Stimulated activated CD4-positive, alpha-beta T cell treated with anti-CD3 and anti-CD28 coated beads, Interleukin-4, amount 100 ng/mL, for 1 hour (primary cell): ENCODE measurements around the gene SUSD3.

Experiments used
- DNase-seq: peaks from one replicate; pipeline ENCODE4 v3.0.0-alpha.2; 2020

The SUSD3 gene

DNA sequence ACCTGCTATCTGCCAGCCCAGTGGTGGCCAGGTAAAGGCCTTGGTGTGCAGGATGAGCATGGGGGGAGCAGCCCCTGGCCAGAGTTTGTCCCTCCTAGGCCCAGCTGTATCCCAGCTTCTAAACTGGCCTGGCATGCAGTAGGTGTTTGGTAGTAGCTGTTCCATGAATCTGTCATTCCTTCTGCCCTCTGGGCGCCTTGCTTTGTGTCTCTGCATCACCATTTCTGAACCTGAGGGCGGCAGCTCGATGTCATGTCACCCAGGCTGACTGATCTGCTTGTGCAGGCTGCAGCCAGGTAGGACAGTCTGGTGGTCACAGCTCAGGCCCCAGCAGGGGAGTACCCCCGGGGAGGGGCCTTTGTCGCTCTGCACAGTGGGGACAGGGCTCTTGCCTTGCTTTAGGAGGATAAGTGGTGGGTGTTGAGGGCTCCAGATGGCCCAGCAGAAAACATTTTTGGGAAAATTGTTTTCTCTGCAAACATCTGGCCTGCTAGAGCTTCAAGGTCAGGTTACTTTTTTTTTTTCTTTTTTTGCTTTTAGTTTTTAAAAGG, 4.6 kb upstream of the SUSD3 start:
- no peak for DNase-seq

- DNase-seq: no peak
Observed at GRCh38 chr9:93054758-93055704, 3.5 kb upstream of the SUSD3 start.

GRCh38 chr9:93057042-93057702, 1.3 kb upstream of the SUSD3 start:
- DNase-seq: no peak

- DNase-seq: no peak
Observed at GRCh38 chr9:93057703-93058354, 672 bp upstream of the SUSD3 start.

GRCh38 chr9:93059011-93059714, 662 bp downstream of the SUSD3 start:
- peak; percentile 41 for DNase-seq

DNA sequence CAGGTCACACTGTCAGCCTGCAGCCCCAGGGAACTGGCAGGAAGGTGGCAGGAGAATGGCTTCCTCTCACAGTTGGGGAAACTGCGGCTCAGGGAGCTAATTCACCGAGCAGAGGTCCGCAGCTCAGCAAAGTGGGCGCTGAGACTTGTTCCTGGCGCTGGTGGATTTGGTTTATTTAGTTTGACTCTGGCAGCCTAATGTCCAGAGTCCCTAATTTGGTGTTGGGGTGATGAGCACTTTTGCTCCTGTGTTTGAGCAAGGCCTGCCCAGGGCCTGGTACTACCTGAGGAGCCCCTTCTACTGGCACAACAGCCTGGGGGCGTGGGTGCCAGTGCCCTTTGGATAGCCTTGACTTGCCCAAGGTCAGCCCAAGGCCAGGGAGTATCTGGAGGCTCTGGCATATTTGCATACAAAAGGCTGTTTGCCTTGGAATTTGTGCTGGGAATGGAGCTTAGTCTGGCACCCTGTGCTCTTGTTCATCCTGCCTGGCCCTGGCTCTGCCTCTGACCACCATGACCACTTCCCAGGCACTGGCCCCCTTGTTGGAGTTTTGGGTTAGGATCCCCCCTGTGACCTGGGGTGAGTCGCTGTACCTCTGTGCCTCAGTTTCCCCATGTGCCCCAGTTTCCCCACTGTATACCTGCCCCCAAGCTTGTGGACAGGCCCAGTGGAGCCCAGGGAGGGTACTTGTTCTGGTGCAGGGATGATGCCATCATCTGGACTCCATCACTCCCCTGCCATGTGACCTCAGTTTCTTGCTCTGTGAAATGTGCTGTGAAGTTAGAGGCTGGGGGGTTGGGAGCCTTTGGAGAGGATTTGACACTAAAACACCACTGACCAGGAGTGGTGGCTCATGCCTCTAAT, 1.4 kb downstream of the SUSD3 start:
- no peak for DNase-seq

- DNase-seq: no peak
Observed at GRCh38 chr9:93060746-93061259, 2.3 kb downstream of the SUSD3 start.

GRCh38 chr9:93061260-93061751, 2.8 kb downstream of the SUSD3 start:
- no peak for DNase-seq

- peak; percentile 45 for DNase-seq
Observed at GRCh38 chr9:93061791-93062763, 3.6 kb downstream of the SUSD3 start.

DNA sequence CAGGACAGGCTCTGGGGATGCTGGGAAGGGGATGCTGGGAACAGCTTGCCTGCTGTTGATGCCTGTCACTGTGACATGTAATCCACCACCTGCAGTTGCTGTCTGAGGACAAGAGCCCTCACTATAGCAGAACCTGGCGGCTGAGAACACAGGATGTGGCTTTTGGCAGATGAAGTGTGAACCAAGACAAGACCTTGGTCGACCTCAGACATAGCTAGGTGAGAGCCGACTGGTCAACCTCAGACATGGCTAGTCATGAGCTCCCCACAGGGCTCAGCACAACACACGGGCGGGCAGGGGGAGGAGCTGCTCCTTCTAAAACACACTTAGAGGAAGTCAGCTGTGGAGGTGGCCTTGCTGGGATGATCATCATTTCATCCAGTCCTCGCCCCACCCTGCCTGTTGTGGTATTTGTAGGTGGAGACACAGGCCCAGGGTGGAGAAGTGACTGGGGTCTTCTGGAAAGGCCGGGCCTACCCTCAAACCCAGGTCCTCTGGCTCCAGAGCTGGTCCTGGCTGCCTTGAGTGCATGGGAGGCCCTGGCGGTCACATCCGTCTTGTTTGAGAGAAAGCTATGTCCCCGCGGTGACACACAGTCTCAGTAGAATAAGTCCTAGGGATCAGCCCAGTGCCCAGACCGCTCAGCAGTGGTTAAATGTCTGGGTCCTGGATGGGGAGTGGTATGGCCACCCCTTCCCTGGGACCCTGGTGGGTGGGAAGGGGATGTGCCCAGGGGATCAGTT, 6.1 kb downstream of the SUSD3 start:
- DNase-seq: peak; percentile 77

GRCh38 chr9:93065135-93065720, 6.7 kb downstream of the SUSD3 start:
- DNase-seq: no peak

DNA sequence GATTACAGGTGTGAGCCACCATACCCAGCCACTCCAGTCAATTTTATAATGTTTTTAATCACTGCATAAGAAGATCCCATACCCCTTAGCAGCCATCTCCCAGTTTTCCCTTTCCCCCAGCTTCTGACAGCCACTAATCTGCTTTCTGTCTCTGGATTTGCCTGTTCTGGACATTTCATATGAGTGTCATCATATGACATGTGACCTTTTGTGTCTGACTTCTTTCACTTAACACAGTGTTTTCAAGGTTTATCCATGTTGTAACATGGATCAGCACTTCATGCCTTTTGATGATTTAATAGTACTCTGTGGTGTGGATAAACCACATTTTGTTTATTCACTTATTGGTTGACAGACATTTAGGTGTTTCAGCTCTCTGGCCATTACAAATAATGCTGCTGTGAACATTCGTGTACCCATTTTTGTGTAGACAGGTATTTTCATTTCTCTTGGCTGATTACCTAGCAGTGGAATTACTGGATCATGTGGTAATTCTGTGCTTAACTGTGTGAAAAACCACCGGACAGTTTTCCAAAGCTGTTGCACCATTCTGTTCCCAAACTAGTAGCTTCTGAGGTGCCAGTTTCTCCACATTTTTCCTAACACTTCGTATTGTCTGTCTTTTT, 8.6 kb downstream of the SUSD3 start:
- no peak for DNase-seq

DNA sequence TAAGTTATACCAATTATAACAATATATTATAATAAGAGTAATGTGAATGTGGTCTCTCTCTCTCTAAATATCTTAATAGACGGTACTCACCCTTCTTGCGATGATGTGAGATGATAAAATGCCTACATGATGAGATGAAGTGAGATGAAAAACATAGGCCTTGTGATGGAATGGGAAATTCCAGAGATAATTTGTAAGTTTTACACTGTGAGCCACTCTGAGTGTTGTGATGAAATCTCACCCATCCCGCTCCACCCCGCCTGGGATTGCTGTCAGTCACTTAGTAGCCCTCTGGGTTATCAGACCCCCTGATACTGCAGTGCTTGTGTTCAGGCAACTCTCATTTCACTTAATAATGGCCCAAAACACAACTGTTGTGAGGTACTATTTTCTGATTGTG, 10.5 kb downstream of the SUSD3 start:
- no peak for DNase-seq

- peak; percentile 39 for DNase-seq
Observed at GRCh38 chr9:93071464-93071863, 13.0 kb downstream of the SUSD3 start.

- no peak for DNase-seq
Observed at GRCh38 chr9:93072383-93072795, 13.9 kb downstream of the SUSD3 start.

GRCh38 chr9:93076101-93076791, 17.7 kb downstream of the SUSD3 start:
- no peak for DNase-seq

GRCh38 chr9:93076792-93077128, 18.3 kb downstream of the SUSD3 start:
- DNase-seq: no peak

DNA sequence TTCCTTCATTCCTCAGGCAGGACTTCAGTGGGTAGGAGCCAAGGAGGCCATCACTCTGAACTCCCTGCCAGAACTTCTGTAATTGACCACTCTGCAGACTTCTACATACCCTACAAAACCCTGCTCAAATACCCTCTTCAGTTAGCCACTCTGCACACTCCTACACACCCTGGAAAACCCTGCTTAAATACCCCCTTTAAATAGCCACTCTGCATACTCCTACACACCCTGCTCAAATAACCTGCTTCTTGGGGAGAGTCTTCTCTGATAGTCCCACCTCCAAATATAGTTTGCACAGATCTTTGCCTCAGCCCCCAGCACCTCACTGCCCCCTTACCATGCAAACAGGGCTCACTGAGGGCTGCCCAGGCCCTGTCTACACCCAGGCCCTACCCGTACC, 18.9 kb downstream of the SUSD3 start:
- no peak for DNase-seq
